HG02610 (cell line): ENCODE data around the gene CD37.
"Not testable (repeated sequence)": the region's sequence is repeated elsewhere in the genome, so short reads cannot be mapped to it uniquely, and the experiment has no call there.

Source experiments
- ATAC-seq: cut with Tn5 transposase; IDR thresholded peaks from one replicate; pipeline ENCODE4 v1.9.1; 2021; ENCODE audit warnings: mild to moderate bottlenecking, moderate library complexity; ENCODE audit not compliant: unreplicated experiment

The CD37 gene

GRCh38 chr19:49328741-49329140, 6.5 kb upstream of the CD37 start:
- no peak for ATAC-seq

GRCh38 chr19:49331187-49331586, 4.0 kb upstream of the CD37 start:
- not testable (repeated sequence) for ATAC-seq

- ATAC-seq: peak; percentile 50
These were observed 3.6 kb upstream of the CD37 start for GRCh38 chr19:49331616-49332055.

GRCh38 chr19:49332691-49333417, 2.4 kb upstream of the CD37 start:
- ATAC-seq: not testable (repeated sequence)

- ATAC-seq: no peak
These were observed 1.8 kb upstream of the CD37 start for GRCh38 chr19:49333418-49333805.

- ATAC-seq: peak; percentile 52
These were observed 1.4 kb upstream of the CD37 start for GRCh38 chr19:49333811-49334288.

- ATAC-seq: no peak
These were observed 727 bp downstream of the CD37 start for GRCh38 chr19:49335784-49336481.

- ATAC-seq: no peak
These were observed 1.5 kb downstream of the CD37 start for GRCh38 chr19:49336482-49337266.

GRCh38 chr19:49337267-49338022, 2.2 kb downstream of the CD37 start:
- ATAC-seq: no peak

- no peak for ATAC-seq
These were observed 2.9 kb downstream of the CD37 start for GRCh38 chr19:49338023-49338677.

- no peak for ATAC-seq
These were observed 3.6 kb downstream of the CD37 start for GRCh38 chr19:49338691-49339300.

GRCh38 chr19:49339301-49340068, 4.3 kb downstream of the CD37 start:
- no peak for ATAC-seq

- ATAC-seq: peak; percentile 69
These were observed 5.1 kb downstream of the CD37 start for GRCh38 chr19:49340069-49340864.

- no peak for ATAC-seq
These were observed 5.9 kb downstream of the CD37 start for GRCh38 chr19:49340865-49341718.

GRCh38 chr19:49342291-49342721, 7.1 kb downstream of the CD37 start:
- ATAC-seq: no peak

- no peak for ATAC-seq
These were observed 7.9 kb downstream of the CD37 start for GRCh38 chr19:49343123-49343522.
